Erythroblast (primary cell): ENCODE measurements around the gene TMEM106C.

Experiments used
- DNase-seq, 2 experiments: peaks; one replicate each; lab custom pipeline; 2025; lab: John Stamatoyannopoulos, UW
- GATA1 ChIP-seq: IDR thresholded peaks from 2 replicates; pipeline ENCODE4 v1.6.1; 2011; ENCODE audit warnings: low read depth, mild to moderate bottlenecking, control low read depth, low read length, moderate library complexity
- POLR2A ChIP-seq: IDR thresholded peaks from 2 replicates; pipeline ENCODE4 v1.6.1; 2011; ENCODE audit warnings: mild to moderate bottlenecking, low read length

Gene TMEM106C

DNA sequence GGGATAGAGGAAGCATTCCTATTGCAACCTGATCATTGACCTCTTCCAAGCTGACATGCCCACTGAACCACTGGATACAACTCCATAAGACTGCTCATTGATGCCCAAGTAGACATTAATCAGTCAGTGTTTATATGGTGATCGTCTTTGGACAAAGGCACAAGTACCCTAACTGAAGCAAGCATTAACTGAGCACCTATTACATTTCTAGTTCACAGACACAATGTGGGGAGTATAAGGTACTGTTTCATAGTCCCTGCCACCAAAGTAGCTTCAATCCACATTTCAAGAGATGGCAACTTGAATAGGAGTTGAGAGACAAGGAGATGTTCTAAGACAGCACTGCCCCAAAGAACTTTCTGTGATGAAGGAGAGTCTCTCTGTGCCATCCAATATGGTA, 51.7 kb downstream of the TMEM106C start:
- no peak for DNase-seq
- TF ChIP-seq GATA1 (no peak), POLR2A (no peak)

- TF ChIP-seq GATA1: no peak
- TF ChIP-seq POLR2A: no peak
- DNase-seq: no peak
Observed at GRCh38 chr12:48015954-48016353, 52.6 kb downstream of the TMEM106C start.

GRCh38 chr12:48016373-48017020, 53.1 kb downstream of the TMEM106C start:
- DNase-seq: no peak
- TF ChIP-seq GATA1: no peak
- no peak for TF ChIP-seq POLR2A

DNA sequence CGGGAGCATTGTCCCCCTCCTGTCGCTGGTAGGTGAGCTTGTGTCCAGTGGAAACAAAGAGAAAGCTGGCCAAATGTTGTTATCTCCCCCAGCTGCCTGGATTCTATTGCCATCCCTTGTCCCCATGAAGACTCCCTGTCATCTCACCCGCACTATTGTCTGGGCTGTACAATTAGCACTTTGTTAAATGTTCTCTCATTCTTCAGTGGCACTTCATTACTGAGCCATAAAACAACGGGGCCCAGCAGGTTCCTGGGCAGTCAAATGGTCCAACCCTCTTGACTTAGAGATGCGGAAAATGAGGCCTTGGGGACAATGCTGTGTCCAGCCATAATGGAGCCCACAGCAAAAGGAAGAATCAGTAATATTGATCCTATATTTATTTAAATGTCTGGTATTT, 54.1 kb downstream of the TMEM106C start:
- DNase-seq: no peak
- TF ChIP-seq POLR2A: no peak
- TF ChIP-seq GATA1: no peak

DNA sequence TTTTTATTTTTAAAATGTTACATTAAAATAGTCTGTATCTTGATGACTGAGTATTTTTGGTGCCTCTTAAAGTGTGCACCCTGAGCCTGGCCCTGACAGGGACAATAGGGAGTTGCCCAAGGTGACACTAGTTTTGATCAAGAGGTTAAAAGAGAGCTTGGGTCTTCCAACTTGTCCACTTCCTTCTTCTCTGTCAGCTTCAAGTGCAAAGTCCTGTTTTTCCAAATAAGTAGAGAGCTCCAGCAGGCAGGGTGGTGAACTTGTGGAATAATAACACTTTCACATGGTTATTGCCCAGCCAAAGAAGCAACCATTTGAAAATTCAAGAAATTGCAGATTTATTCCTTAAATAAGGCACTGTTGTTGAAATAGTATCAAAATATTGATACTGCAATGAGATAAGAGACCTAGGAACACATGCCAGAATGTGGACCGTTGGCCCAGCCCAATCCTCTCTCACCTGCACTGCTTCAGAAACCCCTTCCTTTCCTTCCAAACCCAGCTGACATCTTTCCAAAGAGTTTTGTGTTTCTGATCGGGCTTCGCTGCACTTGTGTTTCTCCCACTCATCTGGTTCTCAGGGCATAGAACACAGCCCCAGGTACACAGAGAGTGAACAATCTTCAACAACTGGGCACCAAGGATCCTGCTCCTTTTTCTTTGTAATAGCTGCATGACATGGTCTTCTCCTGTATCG, 54.7 kb downstream of the TMEM106C start:
- TF ChIP-seq POLR2A (no peak), GATA1 (no peak)
- DNase-seq: no peak
